Mammary epithelial cell (primary cell): ENCODE data around the gene ANKS6.

Experiments used
- EZH2 ChIP-seq: IDR thresholded peaks from 2 replicates; pipeline ENCODE4 v1.6.1; 2012; ENCODE audit warnings: low read length, inconsistent platforms, borderline replicate concordance
- TF ChIP-seq, protein P1 (sequence below), 2 donors: IDR thresholded peaks in 1 of 2; conservative IDR thresholded peaks in 1 of 2; 2 replicates each; pipeline ENCODE4 v1.5.1; 2011 to 2012; ENCODE audit warnings: inconsistent platforms in 2 of 2, low read length in 2 of 2, mild to moderate bottlenecking in 2 of 2, control low read depth in 1 of 2, low read depth in 1 of 2; ENCODE audit not compliant: insufficient read depth in 1 of 2; ENCODE audit errors: extremely low read depth in 1 of 2

DNA sequence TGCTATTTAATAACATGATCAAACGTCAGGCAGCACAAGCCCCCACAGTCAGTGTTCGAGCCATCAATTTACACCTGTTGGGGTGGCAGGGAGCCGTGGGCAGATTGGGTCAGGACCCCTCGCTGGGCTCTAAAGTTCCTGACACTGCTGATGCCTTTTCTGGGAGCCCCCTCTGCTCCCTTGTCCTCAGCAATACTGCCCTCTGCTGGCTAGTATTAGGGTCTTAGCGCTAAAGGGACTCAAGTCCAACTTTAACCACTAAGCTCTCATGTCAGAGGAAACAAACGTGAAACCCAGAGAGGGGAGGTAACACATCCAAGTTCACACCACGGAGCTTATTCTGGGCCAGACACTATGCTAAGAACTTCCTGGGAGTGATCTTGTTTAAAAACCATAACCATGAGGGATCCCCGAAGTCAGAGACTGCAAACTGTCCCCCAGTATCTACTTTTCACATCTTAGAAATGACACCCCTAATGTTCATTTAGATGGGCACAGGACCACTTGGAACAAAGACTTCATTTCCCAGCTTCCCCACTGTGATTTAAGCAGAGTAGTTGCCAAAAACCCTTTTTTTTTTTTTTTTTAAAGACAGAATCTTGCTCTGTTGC is 20.4 kb downstream of the ANKS6 start:
- no peak for TF ChIP-seq EZH2
- TF ChIP-seq, protein P1, sequence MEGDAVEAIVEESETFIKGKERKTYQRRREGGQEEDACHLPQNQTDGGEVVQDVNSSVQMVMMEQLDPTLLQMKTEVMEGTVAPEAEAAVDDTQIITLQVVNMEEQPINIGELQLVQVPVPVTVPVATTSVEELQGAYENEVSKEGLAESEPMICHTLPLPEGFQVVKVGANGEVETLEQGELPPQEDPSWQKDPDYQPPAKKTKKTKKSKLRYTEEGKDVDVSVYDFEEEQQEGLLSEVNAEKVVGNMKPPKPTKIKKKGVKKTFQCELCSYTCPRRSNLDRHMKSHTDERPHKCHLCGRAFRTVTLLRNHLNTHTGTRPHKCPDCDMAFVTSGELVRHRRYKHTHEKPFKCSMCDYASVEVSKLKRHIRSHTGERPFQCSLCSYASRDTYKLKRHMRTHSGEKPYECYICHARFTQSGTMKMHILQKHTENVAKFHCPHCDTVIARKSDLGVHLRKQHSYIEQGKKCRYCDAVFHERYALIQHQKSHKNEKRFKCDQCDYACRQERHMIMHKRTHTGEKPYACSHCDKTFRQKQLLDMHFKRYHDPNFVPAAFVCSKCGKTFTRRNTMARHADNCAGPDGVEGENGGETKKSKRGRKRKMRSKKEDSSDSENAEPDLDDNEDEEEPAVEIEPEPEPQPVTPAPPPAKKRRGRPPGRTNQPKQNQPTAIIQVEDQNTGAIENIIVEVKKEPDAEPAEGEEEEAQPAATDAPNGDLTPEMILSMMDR (conservative IDR thresholded peaks at IDR 0.05 in 1 of 2, IDR thresholded peaks at IDR 0.05 in 1 of 2; ENCODE audit: extremely low read depth in 1 of 2, insufficient read depth in 1 of 2, low read depth in 1 of 2, low read length in 2 of 2): peak; percentile 80 to 83
